Sciatic nerve (tissue), 2 donors: Measurements from ENCODE around the gene MATK. TPM values are rescaled to one million over a fixed set of nuclear protein-coding genes. Genes with fewer than 3 reads are reported as not detected.
"Not testable (repeated sequence)": the region's sequence is repeated elsewhere in the genome, so short reads cannot be mapped to it uniquely, and the experiment has no call there.

Source experiments
- ATAC-seq: fragments of 200-7000 bp; cut with Tn5 transposase; one replicate; pipeline ENCODE4 v1.9.1; 2020; ENCODE audit warnings: mild to moderate bottlenecking, moderate library complexity
- DNase-seq: peaks from one replicate; pipeline ENCODE4 v3.0.0-alpha.2; 2020; ENCODE audit warnings: low spot score
- intact Hi-C: fragments of 100-400 bp; cut with DNase I; formaldehyde crosslinking; loops from one replicate; pipeline ENCODE4 v1.14.2; 2022
- total RNA-seq: library from RNA; stranded (reverse); fragmentation: NEBNext Ultra II Directional; extraction: Animal tissue kit (Norgen Biotek cat#: 25700); gene quantifications from one replicate; pipeline ENCODE4 v1.2.1, GENCODE V29; 2021
- donor health status: DM: no; HTN: no; CAD: no.
- donor health status: DM: no; HTN: no; CAD: no.

Gene MATK
- total RNA-seq, 1 donor from 2014 or later = 1.6 TPM

- no peak for DNase-seq
- no peak for ATAC-seq
- intact Hi-C loops = no loop called here
Observed at GRCh38 chr19:3775374-3775711, 10.8 kb downstream of the MATK start.

GRCh38 chr19:3774621-3775373 is 11.4 kb downstream of the MATK start:
- intact Hi-C loops = no loop called here
- DNase-seq = no peak
- ATAC-seq = no peak

- no peak for DNase-seq
- intact Hi-C loops = no loop called here
- no peak for ATAC-seq
Observed at GRCh38 chr19:3773814-3774515, 12.2 kb downstream of the MATK start.

GRCh38 chr19:3771906-3772455 is 14.2 kb downstream of the MATK start, which contains the start of gene RAX2:
TSS of gene RAX2 (minus strand) at chr19:3772228. CDS start at chr19:3771742, 486 bp downstream.
- intact Hi-C loops = no loop called here
- no peak for ATAC-seq

GRCh38 chr19:3771000-3771905 is 14.9 kb downstream of the MATK start:
- ATAC-seq (no peak), DNase-seq (no peak)
- intact Hi-C loops = no loop called here

More at GRCh38 chr19:3771906-3772455, 14.2 kb downstream of the MATK start, which contains the start of gene RAX2:
- DNase-seq = no peak

- intact Hi-C loops = no loop called here
- peak; percentile 14 for ATAC-seq
- no peak for DNase-seq
Observed at GRCh38 chr19:3770136-3770999, 15.8 kb downstream of the MATK start.

- ATAC-seq (no peak), DNase-seq (no peak)
- intact Hi-C loops = no loop called here
Observed at GRCh38 chr19:3769494-3769893, 16.7 kb downstream of the MATK start.

- DNase-seq (no peak), ATAC-seq (no peak)
- intact Hi-C loops = no loop called here
Observed at GRCh38 chr19:3768748-3769099, 17.5 kb downstream of the MATK start.

GRCh38 chr19:3768015-3768747 is 18.0 kb downstream of the MATK start:
- DNase-seq (no peak), ATAC-seq (no peak)
- intact Hi-C loops = no loop called here

GRCh38 chr19:3767050-3767449 is 19.1 kb downstream of the MATK start:
- intact Hi-C loops = no loop called here
- no peak for DNase-seq
- no peak for ATAC-seq

- DNase-seq (no peak), ATAC-seq (no peak)
- intact Hi-C loops = no loop called here
Observed at GRCh38 chr19:3766520-3766919, 19.7 kb downstream of the MATK start.

- intact Hi-C loops, DNase-seq, ATAC-seq: not testable (repeated sequence)
Observed at GRCh38 chr19:3765757-3766156, 20.4 kb downstream of the MATK start.

GRCh38 chr19:3765121-3765520 is 21.1 kb downstream of the MATK start:
- no peak for DNase-seq
- intact Hi-C loops = no loop called here
- ATAC-seq = no peak

- peak; percentile 98 for ATAC-seq
- intact Hi-C loops = no loop called here
- DNase-seq = peak; percentile 99
Observed at GRCh38 chr19:3762501-3763459, 23.4 kb downstream of the MATK start, which contains the start of gene MRPL54. TSS of gene MRPL54 (plus strand) at chr19:3762682. CDS start at chr19:3762701, 19 bp downstream.

- intact Hi-C loops = no loop called here
- no peak for ATAC-seq
- DNase-seq = no peak
Observed at GRCh38 chr19:3762130-3762473, 24.1 kb downstream of the MATK start.

- DNase-seq (peak; percentile 95), ATAC-seq (peak; percentile 52)
- intact Hi-C loops = no loop called here
Observed at GRCh38 chr19:3761382-3762129, 24.6 kb downstream of the MATK start, which contains the start of gene APBA3. TSS of gene APBA3 (minus strand) at chr19:3761692. CDS start at chr19:3760264, 1,428 bp downstream.
